Endothelial cell (in vitro differentiated cells): Measurements from ENCODE around the gene LAMC1. TPM values are rescaled to one million over a fixed set of nuclear protein-coding genes. Genes with fewer than 3 reads are reported as not detected.
A peak's percentile ranks its signal among the peaks of the same experiment; 100 is the strongest.

Source experiments
- DNase-seq: peaks from one replicate; pipeline ENCODE4 v3.0.0; 2021; ENCODE audit warnings: low spot score
- H3K27ac Mint-ChIP-seq: one replicate; pipeline ENCODE4 v1.8.0; 2021; ENCODE audit warnings: mixed read lengths, inconsistent platforms; ENCODE audit not compliant: unreplicated experiment
- H3K27me3 Mint-ChIP-seq: one replicate; pipeline ENCODE4 v1.8.0; 2021; ENCODE audit warnings: mild to moderate bottlenecking, moderate library complexity, mixed read lengths, inconsistent platforms; ENCODE audit not compliant: unreplicated experiment
- H3K36me3 Mint-ChIP-seq: one replicate; pipeline ENCODE4 v1.8.0; 2021; ENCODE audit warnings: mild to moderate bottlenecking, low read depth, mixed read lengths, inconsistent platforms; ENCODE audit not compliant: unreplicated experiment
- H3K4me1 Mint-ChIP-seq: one replicate; pipeline ENCODE4 v1.8.0; 2021; ENCODE audit warnings: mild to moderate bottlenecking, mixed read lengths, inconsistent platforms; ENCODE audit not compliant: unreplicated experiment
- H3K4me3 Mint-ChIP-seq: one replicate; pipeline ENCODE4 v1.8.0; 2021; ENCODE audit warnings: mild to moderate bottlenecking, mixed read lengths, inconsistent platforms; ENCODE audit not compliant: unreplicated experiment
- H3K9me3 Mint-ChIP-seq: one replicate; pipeline ENCODE4 v1.8.0; 2021; ENCODE audit warnings: mixed read lengths, inconsistent platforms; ENCODE audit not compliant: unreplicated experiment
- total RNA-seq: library from RNA; stranded (reverse); fragmentation: NEBNext Ultra II Directional; extraction: Animal tissue kit (Norgen Biotek cat#: 25700); gene quantifications from one replicate; pipeline ENCODE4 v1.2.1, GENCODE V29; 2021; ENCODE audit not compliant: unreplicated experiment
- TF ChIP-seq, protein P1 (sequence below): fragments of 200-600 bp; sonication (generic); IDR thresholded peaks from one replicate; pipeline ENCODE4 v1.5.0; 2021; ENCODE audit warnings: antibody characterized with exemption; ENCODE audit not compliant: unreplicated experiment

The LAMC1 gene
- total RNA-seq, 1 donor from 2014 or later, result 265 TPM

DNA sequence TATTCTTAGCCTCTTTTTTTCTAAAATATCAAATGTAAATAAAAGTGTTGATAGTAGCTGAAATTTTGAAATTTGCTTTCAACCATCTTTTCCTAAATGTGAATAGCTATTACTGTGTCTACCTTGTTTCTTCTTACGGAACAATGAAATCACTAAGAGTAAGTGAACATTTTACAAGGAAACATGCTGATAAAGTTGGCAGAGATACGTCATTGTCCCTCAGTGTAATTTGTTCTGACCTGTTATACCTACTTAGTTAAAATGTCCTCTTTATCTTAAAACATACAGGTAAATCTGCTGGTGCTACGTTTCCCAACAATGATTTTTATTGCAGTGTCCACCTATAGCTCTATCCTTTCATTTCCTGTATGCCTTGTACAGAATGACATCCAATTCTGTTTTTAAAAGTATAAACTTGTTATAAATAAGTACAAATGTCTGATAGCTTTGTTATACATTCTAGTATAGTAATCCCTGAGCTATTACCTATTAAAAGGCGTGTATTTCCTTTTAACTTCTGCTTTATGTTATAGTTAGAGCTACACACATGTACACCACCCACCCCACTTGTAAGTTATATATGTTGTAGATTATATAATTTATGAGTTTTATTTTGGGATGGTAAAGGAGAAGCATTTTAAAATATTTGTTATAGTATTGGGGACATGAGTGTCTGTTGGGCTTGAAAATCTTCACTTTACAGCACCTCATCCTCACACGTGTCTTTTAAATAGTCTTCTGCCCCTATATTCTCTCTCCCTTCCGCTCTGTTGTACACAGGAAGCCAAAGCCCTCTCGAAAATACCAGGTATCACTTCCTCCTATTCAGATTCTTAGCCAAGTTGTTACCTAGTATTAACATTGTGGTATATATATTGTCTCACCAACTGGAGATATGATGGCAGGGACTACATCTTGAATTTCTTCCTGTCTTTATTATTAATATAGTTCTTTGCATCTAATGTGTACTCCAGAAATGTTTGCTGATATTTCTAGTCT, 25.2 kb downstream of the LAMC1 start:
- peaks cover 5% of the 10 kb centered on the region for H3K27me3 Mint-ChIP-seq
- H3K36me3 Mint-ChIP-seq, result no peaks in the 10 kb centered on the region
- no peaks in the 10 kb centered on the region for H3K9me3 Mint-ChIP-seq
- H3K27ac Mint-ChIP-seq, result peak overlapping the region; percentile 61
- no peak overlapping the region for H3K4me3 Mint-ChIP-seq
- TF ChIP-seq, protein P1, sequence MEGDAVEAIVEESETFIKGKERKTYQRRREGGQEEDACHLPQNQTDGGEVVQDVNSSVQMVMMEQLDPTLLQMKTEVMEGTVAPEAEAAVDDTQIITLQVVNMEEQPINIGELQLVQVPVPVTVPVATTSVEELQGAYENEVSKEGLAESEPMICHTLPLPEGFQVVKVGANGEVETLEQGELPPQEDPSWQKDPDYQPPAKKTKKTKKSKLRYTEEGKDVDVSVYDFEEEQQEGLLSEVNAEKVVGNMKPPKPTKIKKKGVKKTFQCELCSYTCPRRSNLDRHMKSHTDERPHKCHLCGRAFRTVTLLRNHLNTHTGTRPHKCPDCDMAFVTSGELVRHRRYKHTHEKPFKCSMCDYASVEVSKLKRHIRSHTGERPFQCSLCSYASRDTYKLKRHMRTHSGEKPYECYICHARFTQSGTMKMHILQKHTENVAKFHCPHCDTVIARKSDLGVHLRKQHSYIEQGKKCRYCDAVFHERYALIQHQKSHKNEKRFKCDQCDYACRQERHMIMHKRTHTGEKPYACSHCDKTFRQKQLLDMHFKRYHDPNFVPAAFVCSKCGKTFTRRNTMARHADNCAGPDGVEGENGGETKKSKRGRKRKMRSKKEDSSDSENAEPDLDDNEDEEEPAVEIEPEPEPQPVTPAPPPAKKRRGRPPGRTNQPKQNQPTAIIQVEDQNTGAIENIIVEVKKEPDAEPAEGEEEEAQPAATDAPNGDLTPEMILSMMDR, result no peak
- H3K4me1 Mint-ChIP-seq, result peaks cover 71% of the 10 kb centered on the region
- no peak for DNase-seq

DNA sequence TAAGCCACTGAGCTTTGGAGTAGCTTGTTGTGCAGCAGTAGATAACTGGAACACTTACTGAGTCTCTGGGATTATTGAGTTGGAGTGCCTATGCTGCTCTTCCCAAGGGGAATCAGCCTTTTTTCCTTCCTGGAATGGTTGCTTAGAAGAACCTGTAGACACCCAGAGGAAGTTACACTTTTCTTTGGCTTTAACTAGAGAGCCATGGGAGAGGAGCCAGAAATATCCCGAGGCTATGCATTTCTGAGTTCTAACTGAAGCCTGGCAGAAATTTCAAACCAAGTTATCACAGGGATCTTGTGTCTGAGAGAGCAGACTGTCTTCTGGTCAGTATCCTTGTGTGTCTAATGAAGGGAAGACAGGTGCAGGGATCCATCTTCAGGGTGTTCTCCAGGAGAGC, 28.3 kb downstream of the LAMC1 start:
- H3K9me3 Mint-ChIP-seq, result no peaks in the 10 kb centered on the region
- peaks cover 2% of the 10 kb centered on the region for H3K27me3 Mint-ChIP-seq
- no peak for DNase-seq
- H3K27ac Mint-ChIP-seq, result no peak overlapping the region
- no peaks in the 10 kb centered on the region for H3K36me3 Mint-ChIP-seq
- peaks cover 54% of the 10 kb centered on the region for H3K4me1 Mint-ChIP-seq
- TF ChIP-seq, protein P1, result no peak
- H3K4me3 Mint-ChIP-seq, result no peak overlapping the region

DNA sequence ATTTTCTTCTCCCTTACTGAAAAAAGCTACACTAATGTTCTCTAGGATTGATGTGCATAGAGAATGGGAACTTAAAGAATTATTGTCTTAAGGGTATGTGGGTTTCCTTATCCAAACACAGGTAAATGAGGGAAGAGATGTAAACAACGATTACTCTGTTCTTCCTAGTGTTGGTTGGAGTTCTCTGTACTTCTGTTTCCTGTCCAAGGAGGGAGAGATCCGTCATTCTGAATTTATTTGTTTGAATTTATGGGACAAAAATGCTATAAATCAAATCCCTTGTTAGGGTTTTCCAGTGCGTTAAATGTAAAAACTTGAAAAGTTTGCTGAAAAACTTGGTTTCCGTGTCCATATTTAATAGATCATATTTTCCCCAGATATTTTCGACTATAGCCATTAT, 29.6 kb downstream of the LAMC1 start:
- Mint-ChIP-seq H3K36me3 (no peaks in the 10 kb centered on the region), H3K4me1 (peaks cover 47% of the 10 kb centered on the region), H3K27ac (no peak overlapping the region), H3K27me3 (peaks cover 2% of the 10 kb centered on the region), H3K4me3 (no peak overlapping the region), H3K9me3 (no peaks in the 10 kb centered on the region)
- DNase-seq, result no peak
- TF ChIP-seq, protein P1, result no peak

DNA sequence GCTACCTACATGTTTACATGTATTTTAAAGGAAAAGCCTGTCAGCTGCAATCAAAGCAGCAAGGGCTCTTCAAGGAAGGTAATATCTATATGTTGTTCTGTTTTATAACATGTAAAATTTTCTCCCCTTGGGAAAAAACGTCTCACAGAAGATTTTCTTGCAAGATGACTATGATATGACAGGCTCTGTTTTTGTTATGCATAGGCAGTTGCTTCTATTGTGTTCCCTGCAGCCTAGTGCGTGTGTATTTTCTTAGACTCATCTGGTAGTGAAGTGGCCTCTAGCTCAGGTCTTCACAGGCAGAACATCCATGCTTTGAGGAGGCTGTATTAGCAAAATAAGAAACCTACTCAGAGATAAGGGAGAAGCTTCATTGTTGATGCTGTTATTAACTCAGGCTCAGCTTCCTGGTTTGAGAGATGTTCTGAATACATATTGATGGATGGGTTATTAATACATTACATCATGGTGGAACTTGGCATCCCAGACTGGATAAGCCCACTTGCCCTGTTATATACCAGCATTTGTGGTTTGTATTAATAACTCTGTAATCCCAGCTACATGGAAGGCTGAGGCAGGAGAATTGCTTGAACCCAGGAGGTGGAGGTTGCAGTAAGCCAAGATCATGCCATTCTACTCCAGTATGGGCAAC, 35.8 kb downstream of the LAMC1 start:
- peaks cover 8% of the 10 kb centered on the region for H3K4me1 Mint-ChIP-seq
- no peaks in the 10 kb centered on the region for H3K36me3 Mint-ChIP-seq
- H3K9me3 Mint-ChIP-seq, result no peaks in the 10 kb centered on the region
- no peak overlapping the region for H3K27ac Mint-ChIP-seq
- H3K4me3 Mint-ChIP-seq, result no peak overlapping the region
- TF ChIP-seq, protein P1, result no peak
- no peak for DNase-seq
- no peaks in the 10 kb centered on the region for H3K27me3 Mint-ChIP-seq

DNA sequence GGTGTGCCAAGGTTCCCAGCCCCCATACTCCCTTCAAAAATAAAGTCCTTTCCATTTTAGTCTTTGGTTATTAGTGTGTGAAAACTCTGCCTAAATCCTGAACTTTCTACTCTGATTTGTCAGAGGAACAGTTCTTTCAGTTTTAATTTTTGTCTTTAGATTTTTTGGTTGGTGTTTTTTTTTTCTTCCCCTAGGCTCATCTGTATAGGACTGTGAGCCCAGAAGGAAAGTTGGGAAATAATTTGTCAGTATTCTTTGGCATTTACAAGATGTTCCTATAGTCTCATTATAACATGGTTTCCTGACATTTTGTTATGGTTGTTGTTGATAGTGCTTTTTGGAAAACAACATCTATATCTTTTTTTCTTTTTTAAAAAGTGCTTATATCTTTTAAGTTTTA, 38.0 kb downstream of the LAMC1 start:
- H3K27me3 Mint-ChIP-seq, result no peaks in the 10 kb centered on the region
- TF ChIP-seq, protein P1, result no peak
- DNase-seq, result no peak

More for the DNA sequence above, 38.0 kb downstream of the LAMC1 start:
- Mint-ChIP-seq H3K4me1 (peaks cover 5% of the 10 kb centered on the region), H3K9me3 (no peaks in the 10 kb centered on the region), H3K27ac (no peak overlapping the region), H3K36me3 (peaks cover 4% of the 10 kb centered on the region), H3K4me3 (no peak overlapping the region)
